CD4-positive, alpha-beta T cell treated with Interleukin-2 at 100 ng/mL for 4 hours (primary cell): ENCODE results near the gene EHMT1.

ENCODE experiments used
- DNase-seq: peaks from one replicate; pipeline ENCODE4 v3.0.0-alpha.2; 2020; ENCODE audit warnings: low spot score

Gene EHMT1

DNA sequence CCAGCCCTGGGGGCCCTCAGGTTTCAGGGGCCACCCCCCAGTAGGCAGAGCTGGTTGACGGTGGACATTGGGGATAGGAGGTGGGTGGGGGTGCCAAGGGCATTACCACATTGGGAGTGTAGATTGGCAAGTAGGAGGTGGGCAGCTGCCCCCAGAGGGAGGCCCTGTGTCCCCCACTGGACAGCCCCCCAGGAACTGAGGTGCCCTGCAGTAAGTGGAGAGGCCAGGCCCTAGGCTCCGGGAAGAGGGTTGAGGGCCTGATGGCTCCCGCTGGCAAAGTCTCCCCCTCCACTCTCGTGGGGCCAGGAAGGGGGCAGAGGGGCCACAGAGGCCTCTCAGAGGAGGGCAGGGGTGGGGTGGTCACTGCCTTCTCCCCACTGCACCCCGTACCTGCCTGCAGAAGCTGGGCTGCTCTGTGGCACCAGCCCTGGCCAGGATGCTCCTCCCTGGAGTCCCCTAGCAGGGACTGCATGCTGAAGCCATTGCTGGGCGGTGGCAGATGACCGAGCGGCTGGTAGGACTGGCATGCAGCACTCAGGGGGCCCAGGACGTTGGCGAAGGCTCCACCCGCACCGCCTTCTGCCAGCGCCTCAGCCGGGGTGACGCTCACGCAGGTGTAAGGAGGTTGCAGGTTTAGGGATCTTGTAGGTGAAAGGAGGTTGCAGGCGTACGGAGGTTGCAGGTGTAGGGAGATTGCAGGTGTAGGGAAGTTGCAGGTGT, 169.1 kb downstream of the EHMT1 start:
- no peak for DNase-seq

DNA sequence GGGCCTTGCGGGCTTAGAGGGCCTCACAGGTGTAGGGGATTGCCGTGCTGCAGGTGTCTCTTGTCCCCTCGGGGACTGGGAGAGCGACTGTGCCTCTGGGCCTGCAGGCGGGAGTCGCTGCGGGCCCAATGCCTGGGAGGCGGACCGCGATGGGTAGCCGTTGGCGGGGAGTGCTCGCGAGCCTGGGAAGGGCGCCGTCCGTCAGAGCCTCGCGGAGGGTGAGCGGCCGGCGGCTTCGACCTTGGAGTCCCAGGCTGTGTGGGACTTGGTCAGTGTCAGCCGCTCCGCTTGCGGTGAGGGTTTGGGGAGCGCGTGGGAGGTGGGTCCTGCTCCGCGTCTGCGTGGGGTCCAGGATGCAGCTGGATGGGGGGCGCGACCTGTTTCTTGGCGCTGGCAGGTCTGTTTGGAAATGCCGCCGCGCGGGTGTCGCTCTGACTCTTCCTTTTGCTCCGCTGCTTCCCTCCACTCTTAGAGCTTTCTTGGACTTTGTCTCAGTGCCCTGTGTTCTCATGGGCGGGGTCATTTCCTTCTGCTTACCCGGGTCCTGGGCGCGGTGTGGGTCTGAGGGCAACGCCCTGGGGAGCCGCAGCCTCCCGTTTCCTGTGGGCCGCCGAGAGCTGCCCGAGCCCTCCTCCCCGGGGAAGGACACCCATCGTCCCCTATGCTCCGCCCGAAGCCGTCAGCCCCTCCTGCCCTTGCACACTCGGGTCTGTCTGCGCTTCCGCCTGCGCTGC, 169.9 kb downstream of the EHMT1 start:
- DNase-seq: no peak

DNA sequence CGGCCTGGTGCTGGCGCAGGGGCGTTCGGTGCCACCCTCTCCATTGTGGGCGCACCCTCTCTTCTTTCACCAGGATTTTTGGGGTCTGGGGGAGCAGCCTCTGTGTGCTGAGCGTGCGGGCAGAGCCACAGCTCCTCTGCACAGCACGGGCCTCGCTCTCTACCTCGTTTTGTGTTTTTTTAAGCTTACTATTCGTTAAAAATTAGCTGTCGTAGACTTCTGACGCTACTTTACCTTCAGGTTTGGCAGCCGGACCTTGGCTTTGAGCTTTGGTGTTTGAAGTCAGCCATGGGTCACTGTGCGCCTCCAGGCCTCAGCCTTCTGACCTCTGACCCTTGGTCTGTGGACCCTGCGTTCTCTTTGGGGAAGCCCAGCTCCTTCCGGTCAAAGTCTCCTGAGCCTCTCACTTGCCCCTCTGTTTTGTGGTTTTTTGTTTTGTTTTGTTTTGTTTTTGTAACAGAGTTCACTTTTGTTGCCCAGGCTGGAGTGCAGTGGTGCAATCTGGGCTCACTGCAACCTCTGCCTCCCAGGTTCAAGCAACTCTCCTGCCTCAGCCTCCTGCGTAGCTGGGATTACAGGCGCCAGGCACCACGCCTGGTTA, 170.6 kb downstream of the EHMT1 start:
- no peak for DNase-seq

DNA sequence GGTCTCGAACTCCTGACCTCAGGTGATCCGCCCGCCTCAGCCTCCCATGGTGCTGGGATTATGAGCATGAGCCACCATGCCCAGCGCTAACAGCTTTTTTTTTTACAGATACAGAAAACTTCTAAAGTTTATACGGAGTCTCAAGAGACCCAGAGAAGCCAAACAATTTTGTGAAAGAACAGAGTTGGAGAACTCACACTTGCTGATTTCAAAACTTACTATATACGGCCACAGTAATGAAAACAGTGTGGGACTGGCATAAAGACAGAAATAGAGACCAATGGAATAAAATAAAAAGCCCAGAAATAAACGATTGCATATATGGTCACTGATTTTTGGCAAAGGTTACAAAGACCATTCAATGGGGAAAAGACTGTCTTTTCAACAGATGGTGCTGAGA, 173.1 kb downstream of the EHMT1 start:
- DNase-seq: no peak

DNA sequence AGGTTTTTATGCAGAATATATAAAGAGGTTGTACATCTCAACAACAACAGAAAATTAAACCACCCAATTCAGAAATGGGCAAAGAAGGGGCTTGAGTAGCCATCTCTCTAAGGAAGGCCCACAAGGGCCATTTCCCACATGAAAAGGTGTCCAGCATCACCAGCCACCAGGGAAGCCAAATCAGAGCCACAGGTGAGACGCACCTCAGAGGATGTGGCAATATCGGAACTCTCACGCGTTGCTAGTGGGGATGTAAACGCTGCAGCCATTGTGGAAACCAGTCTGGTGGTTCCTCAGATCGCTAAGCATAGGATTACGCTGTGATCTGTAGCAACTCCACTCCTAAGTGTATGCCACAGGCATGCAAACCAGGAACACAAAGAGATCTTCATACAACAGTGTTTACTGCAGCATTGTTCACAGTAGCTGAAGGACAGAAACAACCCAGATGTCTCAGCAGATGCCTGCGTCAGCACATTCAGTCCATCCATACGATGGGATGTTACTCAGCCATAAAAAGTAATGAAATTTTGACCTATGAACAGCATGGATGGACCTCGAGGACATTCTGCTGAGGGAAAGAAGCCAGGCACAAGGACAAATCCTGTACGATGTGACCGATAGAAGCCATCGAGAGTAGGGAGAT, 174.5 kb downstream of the EHMT1 start:
- DNase-seq: no peak

DNA sequence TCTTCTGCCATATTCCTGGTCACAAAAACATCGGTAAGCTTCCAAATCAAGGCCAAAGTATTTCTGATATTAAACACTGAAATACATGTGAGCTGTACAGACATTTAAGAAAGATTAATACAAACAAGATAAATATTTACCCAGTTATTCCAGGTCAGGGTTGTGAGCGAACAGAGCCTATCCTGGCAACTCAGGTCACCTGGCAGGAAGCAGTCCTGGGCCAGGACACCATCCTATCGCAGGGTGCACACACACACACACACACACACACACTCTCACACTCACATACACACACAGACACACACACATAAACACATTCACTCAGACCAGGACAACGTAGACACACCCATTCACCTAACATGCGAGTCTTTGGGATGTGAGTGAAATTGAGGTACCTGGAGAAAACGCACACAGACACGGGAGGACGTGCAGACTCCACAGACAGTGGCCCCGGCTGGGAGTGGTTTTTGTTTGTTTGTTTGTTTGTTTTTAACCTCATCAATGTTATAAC, 176.4 kb downstream of the EHMT1 start:
- DNase-seq: no peak

DNA sequence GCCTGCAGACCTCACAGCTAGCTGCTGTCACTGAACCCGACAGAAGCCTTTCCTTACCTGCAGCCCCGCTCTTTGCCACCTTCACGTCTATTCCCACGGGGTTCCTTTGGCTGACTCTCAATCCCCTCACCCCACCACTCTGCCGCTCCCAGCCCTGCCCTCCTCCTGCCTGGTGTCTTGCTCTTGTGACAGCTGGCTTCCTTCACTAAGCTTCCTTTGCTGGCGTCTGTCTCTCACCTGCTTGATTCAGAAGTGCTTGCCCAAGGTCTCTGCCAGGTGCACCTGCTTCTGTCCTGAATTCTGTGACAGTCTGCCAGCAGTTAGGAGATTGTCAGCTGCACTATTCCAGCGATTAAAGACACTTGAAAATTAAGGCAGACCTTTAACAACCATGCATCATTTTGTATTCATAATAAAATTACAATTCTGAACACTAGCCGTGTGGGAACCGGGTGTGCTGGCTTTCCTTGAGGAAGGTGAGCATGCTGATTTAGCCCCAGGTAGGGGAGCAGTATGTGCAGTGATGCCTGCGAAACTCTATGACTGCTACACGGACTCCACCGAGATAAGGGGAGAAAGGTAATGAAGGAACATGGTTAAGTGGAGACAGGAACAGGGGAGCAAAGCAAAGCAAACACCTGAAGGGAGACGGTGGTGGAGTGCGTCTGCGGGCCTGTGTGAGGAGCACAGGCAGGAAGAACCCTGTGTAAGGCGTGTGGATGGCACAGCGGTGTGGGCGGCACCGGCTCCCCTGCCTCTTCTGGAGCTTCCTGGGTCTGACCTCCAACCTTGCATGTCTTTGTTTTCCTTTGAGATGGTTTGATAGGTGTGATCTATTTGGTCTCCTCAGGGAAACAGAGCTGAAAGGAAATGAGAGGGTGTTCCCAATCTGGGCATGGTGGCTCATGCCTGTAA, 178.7 kb downstream of the EHMT1 start:
- no peak for DNase-seq

DNA sequence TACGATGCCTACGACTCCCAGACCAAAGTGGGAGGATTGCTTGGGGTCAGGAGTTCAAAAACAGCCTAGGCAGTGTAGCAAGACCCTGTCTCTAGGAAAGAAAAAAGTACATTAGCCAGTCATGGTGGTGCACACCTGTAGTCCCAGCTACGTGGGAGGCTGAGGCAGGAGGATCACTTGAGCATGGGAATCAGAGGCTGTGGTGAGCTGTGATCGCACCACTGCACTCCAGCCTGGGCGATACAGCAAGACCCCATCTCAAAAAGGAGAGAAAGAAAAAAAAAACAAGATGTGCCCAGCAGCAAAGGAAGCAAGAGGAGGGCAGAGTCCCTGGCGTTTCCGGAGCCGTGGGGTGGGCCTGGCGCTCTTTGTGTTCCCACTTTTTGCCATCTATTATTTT, 179.3 kb downstream of the EHMT1 start:
- no peak for DNase-seq

DNA sequence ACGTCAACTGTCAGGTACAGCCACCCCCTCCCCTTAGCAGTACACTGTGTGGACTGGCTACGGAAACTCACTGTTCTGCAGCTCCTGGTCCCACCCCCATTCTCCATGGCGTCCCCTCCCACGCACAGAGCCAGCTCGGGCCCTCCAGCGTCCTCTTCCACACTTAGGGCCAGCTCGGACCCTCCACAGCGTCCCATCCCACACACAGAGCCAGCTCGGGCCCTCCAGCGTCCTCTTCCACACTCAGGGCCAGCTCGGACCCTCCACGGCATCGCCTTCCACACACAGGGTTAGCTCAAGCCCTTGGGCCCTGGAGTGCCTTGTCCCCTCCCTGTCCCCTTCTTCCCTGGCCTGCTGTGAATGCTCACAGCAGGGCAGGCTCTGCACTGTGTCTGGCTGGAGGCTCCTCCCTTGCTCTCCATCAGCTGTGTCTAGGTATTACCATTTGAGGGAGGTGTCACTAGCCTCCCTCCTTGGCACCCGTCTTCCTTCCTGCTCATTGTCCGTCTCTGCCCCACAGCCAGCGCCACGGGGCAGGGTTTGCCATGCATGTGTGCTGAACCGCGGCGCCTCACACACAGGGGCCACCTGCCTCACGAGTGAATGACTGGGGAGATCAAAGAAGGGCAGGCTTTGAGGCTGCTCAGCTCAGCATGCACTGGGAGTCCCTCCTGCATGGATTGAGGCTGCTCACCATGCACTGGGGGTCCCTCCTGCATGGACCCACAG, 180.3 kb downstream of the EHMT1 start:
- DNase-seq: no peak

DNA sequence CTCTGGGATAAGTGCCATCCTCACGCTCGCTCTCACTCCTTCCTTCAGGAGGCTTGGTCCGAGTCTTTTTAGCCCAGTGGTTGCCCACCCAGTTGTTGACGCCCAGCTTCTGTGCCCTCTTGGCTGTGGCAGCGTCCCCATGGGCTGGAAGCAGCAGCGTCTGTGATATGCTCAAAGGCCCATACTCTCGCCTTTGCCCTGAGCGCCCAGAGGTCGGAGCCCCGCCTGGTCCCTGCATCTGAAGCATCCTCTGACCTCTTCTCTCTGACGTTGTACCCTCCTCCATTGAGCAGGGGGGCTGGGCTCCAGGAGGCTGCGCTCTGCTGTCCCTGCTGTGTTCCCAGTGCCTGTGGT, 180.8 kb downstream of the EHMT1 start:
- DNase-seq: no peak

DNA sequence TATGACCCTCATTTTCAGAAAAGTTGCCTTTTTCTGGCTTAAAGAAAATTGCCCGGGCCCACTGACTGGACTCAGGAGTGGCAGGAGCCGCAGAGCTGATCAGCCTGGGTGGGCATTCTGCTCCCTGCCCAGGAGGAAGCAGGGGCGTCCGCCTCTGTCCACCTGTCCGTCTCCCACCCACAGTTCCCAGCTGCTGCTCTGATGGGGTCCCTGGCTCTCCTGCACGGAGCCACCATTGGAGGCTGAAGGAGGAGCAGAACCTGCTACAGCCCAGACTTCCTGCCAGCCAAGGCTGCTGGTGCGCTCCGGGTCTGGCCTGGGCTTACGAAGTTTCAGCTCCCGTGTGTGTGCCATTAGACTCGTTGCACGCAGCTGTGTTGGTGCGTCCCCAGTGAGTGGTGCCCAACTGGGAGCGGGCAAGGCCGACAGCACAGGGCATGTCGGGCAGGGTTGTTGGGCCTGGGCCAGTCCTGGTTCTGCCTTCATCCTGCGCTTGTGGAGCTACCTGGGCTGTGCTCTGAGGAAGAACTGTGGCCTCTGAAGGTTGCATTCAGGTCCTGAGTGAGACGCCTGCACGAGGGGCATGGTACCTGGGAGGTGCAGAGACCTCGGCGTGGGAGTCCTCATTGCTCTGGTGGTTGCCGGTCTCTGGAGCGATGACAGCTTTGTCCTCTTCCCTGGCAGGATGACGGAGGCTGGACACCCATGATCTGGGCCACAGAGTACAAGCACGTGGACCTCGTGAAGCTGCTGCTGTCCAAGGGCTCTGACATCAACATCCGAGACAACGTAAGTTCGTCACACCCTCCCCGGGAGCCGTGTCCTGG, 181.6 kb downstream of the EHMT1 start:
- DNase-seq: no peak

DNA sequence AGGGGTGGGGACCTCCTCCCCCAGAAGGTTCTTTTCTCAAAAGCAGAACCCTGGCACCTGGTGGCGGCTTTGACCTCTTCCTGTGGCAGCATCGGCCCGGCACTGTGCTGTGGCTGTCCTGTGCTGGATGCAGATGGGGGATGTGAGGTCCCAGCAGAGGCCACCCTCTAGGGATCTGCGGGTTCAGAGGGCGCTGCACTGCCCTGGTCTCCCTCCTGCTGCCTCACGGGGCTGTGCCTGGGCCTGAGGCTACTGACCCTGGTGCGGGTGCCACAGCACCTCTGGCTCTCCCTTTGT, 182.2 kb downstream of the EHMT1 start:
- no peak for DNase-seq

DNA sequence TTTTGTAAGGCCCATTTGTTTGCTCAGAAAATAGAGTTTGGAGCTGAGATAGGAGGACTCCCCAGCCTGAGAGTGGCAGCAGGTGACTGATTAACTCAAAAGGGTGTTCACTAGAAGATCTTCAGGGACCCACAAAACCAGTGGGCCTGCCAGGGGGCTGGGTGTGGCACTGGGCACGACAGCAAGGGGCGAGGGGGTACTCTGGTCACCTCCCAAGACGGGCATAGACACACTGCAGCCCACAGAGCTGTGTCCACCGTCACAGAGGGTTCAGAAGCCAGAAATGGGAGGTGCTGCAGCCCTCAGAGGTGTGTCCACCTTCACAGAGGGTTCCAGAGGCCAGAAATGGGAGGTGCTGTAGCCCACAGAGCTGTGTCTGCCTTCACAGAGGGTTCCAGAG, 183.2 kb downstream of the EHMT1 start:
- DNase-seq: no peak

DNA sequence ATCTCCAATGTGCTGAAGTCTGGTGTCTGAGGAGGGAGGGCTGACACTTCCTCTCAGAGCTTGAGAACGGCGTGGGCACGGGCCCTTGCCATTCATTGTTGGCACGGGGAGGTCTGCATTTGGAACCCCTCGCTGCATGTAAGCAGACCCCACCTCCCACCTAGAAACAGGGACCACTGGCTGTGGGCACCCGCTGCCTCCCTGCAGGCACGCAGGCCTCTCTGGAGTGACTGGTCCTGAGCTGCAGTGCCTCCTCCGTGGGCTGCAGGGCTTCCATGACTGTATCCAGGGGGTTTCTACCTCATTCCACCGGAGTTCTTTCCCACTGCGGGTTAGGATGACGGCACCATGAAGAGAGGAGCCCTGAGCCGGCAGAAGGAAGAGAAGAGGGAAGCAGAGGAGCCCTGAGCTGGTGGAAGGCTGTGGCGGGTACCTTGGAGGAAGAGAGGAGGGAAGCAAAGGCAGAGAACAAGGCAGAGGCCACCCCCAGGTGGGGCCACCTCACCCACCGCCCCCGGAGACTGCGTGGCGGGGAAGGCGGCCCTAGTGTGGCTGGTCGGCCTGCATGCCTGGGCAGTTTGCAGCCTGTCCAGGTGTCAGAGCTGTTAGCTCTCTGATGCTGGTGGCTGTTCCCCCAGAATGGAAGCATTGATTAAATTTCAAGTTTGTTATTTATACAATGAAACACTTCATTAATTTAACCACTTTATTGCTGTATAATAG, 183.9 kb downstream of the EHMT1 start:
- DNase-seq: no peak

DNA sequence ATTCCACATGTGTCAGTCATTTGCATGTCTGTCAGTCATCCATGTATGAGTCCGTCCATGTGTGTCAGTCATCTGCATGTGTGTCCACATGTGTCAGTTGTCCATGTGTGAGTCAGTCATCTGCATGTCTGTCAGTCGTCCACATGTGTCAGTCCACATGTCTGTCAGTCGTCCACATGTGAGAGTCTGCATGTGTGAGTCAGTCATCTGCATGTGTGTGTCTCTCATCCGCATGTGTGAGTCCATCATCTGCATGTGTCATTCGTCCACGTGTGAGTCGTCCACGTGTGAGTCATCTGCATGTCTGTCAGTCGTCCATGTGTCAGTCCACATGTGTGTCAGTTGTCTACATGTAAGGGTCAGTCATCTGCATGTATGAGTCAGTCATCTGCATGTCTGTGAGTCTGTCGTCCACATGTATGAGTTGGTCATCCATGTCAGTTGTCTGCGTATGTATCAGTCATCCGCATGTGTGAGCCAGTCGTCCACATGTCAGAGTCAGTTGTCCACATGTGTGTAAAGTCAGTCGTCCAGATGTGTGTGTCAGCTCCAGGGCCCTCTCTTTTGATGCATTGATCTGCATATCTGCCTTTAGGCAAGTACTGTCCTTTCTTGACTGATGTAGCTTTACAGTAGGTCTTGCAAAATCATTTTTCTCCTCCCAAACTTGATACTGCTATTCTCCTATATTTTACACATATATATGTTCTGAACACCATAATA, 186.3 kb downstream of the EHMT1 start:
- peak; percentile 9 for DNase-seq

DNA sequence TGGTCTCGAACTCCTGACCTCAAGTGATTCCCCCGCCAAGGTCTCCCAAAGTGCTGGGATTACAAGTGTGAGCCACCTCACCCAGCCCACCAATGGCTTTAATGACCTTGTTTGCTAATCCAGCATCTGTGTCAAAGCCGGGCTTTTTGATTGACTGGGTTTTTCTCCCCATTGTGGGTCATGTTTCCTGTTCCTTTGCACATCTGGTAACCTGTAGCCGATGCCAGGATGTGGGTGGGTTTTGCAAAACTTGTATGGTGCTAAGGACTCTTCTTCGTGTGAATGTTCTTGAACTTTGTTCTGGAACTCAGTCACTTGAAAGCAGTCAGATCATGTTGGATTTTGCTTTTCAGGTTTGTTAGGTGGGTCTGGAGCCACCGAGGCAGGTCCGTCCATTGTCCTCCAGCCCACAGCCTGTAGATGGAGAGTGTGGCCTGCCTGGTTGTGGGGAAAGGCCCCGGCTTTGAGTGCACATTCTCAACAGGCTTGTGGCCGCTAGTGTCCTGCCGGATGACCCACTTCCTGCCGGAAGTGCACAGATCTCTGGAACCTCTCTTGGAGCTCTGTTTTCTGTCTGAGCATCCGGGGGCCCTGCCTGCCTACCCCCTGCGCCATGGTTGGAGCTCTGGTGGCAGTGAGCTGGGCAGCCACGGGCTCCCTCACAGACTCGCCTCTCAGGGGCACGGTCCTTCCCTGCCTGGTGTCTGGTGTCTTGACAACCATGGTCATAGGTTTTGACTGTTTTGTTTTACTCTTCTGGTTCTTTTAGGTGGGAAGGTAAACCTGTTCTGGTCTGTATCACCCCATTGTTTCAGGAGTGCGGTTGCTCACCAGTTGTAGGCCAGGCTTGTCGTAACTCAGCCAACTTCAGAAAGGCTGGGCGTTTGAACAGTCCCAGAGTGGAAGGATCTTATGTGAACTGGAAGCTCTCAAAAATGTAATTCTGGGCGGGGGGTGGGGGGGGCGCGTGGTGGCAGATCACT, 189.2 kb downstream of the EHMT1 start:
- no peak for DNase-seq

DNA sequence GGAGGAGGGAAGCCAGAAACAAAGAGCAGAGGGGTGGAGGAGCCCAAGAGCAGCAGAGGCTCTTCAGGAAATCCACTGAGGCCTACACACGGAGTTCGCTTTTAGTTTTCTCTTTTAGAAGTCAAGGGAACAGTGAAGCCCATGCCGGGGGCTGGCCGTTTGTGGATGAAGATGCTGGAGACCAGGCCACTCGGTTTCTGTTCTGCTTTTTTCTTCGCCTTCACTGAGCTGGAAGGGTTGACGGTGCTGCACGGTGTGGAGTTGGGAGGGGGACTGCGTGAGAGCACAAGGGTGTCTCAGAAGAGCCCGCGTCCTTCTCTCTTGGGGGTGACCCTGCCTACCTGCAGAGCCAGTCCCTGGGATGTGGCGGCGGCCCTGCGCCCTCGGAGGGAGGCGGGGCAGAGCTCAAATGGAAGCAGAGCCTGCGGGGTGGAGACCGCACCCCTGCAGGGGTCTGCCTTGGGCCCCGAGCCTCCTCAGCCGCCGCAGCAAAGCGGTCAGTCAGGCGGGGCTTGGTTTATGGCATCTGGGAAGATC, 190.3 kb downstream of the EHMT1 start:
- no peak for DNase-seq
